D721Med (cell line): Measurements from ENCODE around the gene MFAP3L.

Experiments
- DNase-seq: peaks from one replicate; pipeline ENCODE4 v3.0.0; 2011; ENCODE audit warnings: low spot score; ENCODE audit not compliant: insufficient read length
- FAIRE-seq: peaks from 2 replicates; lab custom pipeline; 2011; peaks lifted over from hg19 to GRCh38; lab: Jason Lieb, UNC
- CTCF ChIP-seq: IDR thresholded peaks from 2 replicates; pipeline ENCODE4 v1.5.1; 2012; ENCODE audit warnings: mild to moderate bottlenecking, control low read depth; ENCODE audit not compliant: insufficient read depth; ENCODE audit errors: missing control alignments

Gene MFAP3L

GRCh38 chr4:170022211-170022610 is 4.0 kb downstream of the MFAP3L start:
- TF ChIP-seq CTCF: no peak
- no peak for DNase-seq
- FAIRE-seq: no peak

GRCh38 chr4:170017252-170017651 is 8.9 kb downstream of the MFAP3L start:
- no peak for FAIRE-seq
- no peak for DNase-seq
- no peak for TF ChIP-seq CTCF

GRCh38 chr4:170015285-170015684 is 10.9 kb downstream of the MFAP3L start:
- no peak for FAIRE-seq
- no peak for TF ChIP-seq CTCF
- DNase-seq: no peak

GRCh38 chr4:170014359-170015011 is 11.7 kb downstream of the MFAP3L start:
- TF ChIP-seq CTCF: no peak
- FAIRE-seq (no peak), DNase-seq (no peak)

- FAIRE-seq: no peak
- DNase-seq: no peak
- TF ChIP-seq CTCF: no peak
These were observed 13.6 kb downstream of the MFAP3L start for GRCh38 chr4:170012629-170012958.

- FAIRE-seq (no peak), DNase-seq (no peak)
- no peak for TF ChIP-seq CTCF
These were observed 14.1 kb downstream of the MFAP3L start for GRCh38 chr4:170011921-170012628.

- FAIRE-seq (no peak), DNase-seq (no peak)
- TF ChIP-seq CTCF: no peak
These were observed 16.9 kb downstream of the MFAP3L start for GRCh38 chr4:170009291-170009690.
